ENCODE measurements around the gene OPRL1.

GRCh38 chr20:64103871-64104666 is 24.2 kb downstream of the OPRL1 start:
- TF ChIP-seq GATA2 (IDR thresholded peaks at IDR 0.05; ENCODE audit: low read depth, low read length) = no peak
- no peak for TF ChIP-seq GATA3 (IDR thresholded peaks at IDR 0.05; ENCODE audit: low read depth, low read length)

Data from SH-SY5Y (cell line).